H1 (cell line): ENCODE measurements around the gene CBFA2T2. TPM values are rescaled to one million over a fixed set of nuclear protein-coding genes. Genes with fewer than 3 reads are reported as not detected.

Source experiments
- CTCF ChIA-PET: fragments of 300-600 bp; sonication (Branson Sonifier 250); formaldehyde crosslinking; loops from one replicate; lab custom pipeline; 2021; ENCODE audit not compliant: partially characterized antibody; lab: Charles Lee
- POLR2A ChIA-PET: fragments of 300-600 bp; sonication (Branson Sonifier 250); formaldehyde crosslinking; loops from one replicate; lab custom pipeline; 2021; ENCODE audit warnings: inconsistent platforms; ENCODE audit not compliant: partially characterized antibody; lab: Charles Lee
- DNase-seq, 2 experiments: peaks; one replicate each; pipeline versions ENCODE4 v3.0.0 to v3.0.0-alpha.2; 2010 to 2022; ENCODE audit warnings: low spot score in 2 of 2, low read depth in 1 of 2, mixed read lengths in 1 of 2
- FAIRE-seq: peaks from 2 replicates; lab custom pipeline; 2011; peaks lifted over from hg19 to GRCh38; lab: Jason Lieb, UNC
- H2AFZ ChIP-seq: 2 replicates; pipeline ENCODE4 v1.8.1; 2012; ENCODE audit warnings: low read length, inconsistent platforms
- H2AK5ac ChIP-seq: 2 replicates; pipeline ENCODE4 v1.6.1; 2013; ENCODE audit warnings: low read depth, low read length
- H2BK120ac ChIP-seq: replicated peaks from 2 replicates; pipeline ENCODE3; 2013; ENCODE audit warnings: low read depth, low read length, inconsistent platforms
- H2BK12ac ChIP-seq: 2 replicates; pipeline ENCODE4 v1.6.1; 2013; ENCODE audit warnings: low read depth, low read length
- H2BK15ac ChIP-seq: 2 replicates; pipeline ENCODE4 v1.6.1; 2013; ENCODE audit warnings: low read length
- H2BK20ac ChIP-seq: 2 replicates; pipeline ENCODE4 v1.6.1; 2013; ENCODE audit warnings: low read length
- H2BK5ac ChIP-seq: 2 replicates; pipeline ENCODE4 v1.6.1; 2013; ENCODE audit warnings: low read depth, low read length
- H3K14ac ChIP-seq: 2 replicates; pipeline ENCODE4 v1.6.1; 2013; ENCODE audit warnings: inconsistent platforms; ENCODE audit not compliant: insufficient read length
- H3K18ac ChIP-seq: 2 replicates; pipeline ENCODE4 v1.6.1; 2013; ENCODE audit warnings: low read length; ENCODE audit errors: extremely low read depth
- H3K23ac ChIP-seq: 2 replicates; pipeline ENCODE4 v1.6.1; 2013; ENCODE audit warnings: inconsistent platforms; ENCODE audit not compliant: insufficient read length
- H3K23me2 ChIP-seq: 2 replicates; pipeline ENCODE4 v1.6.1; 2013; ENCODE audit warnings: low read depth, low read length
- H3K27ac ChIP-seq: 2 replicates; pipeline ENCODE4 v1.6.1; 2011; ENCODE audit warnings: low read depth, low read length, inconsistent platforms
- H3K27me3 ChIP-seq, 4 experiments: replicated peaks in 1 of 4; 1 replicate in 1 of 4; 2 replicates in 3 of 4; pipeline versions ENCODE4 v1.6.1 to v1.8.1; 2011 to 2013; ENCODE audit warnings: low read length in 3 of 4, mild to moderate bottlenecking in 3 of 4, inconsistent platforms in 2 of 4, mixed read lengths in 2 of 4, moderate library complexity in 1 of 4; ENCODE audit not compliant: control insufficient read depth in 3 of 4, insufficient read depth in 3 of 4; ENCODE audit errors: extremely low read depth in 1 of 4
- H3K36me3 ChIP-seq, 4 experiments: 2 replicates each; pipeline versions ENCODE4 v1.6.1 to v1.8.1; 2011 to 2013; ENCODE audit warnings: mild to moderate bottlenecking in 4 of 4, low read length in 3 of 4, moderate library complexity in 2 of 4, control low read depth in 1 of 4, inconsistent platforms in 1 of 4; ENCODE audit not compliant: insufficient read depth in 4 of 4, control insufficient read depth in 2 of 4
- H3K4ac ChIP-seq: replicated peaks from 2 replicates; pipeline ENCODE3; 2013; ENCODE audit warnings: low read length, low read depth, mixed read lengths, inconsistent platforms; ENCODE audit not compliant: insufficient read length
- H3K4me1 ChIP-seq, 4 experiments: replicated peaks in 1 of 4; 1 replicate in 1 of 4; 2 replicates in 3 of 4; pipeline versions ENCODE4 v1.6.1 to v1.8.1; 2011 to 2013; ENCODE audit warnings: low read length in 3 of 4, inconsistent platforms in 2 of 4, mixed read lengths in 1 of 4; ENCODE audit not compliant: insufficient read depth in 4 of 4, control insufficient read depth in 3 of 4
- H3K4me2 ChIP-seq, 2 experiments: 2 replicates each; pipeline versions ENCODE4 v1.6.1 to v1.8.1; 2011 to 2013; ENCODE audit warnings: low read depth in 2 of 2, low read length in 2 of 2, control low read depth in 1 of 2, inconsistent platforms in 1 of 2, mild to moderate bottlenecking in 1 of 2; ENCODE audit not compliant: insufficient read depth in 1 of 2
- H3K4me3 ChIP-seq, 4 experiments: fragments of 200-600, 300-600 bp in 1 of 4; sonication (generic), shearing (Covaris generic), sonication (Bioruptor Twin) in 1 of 4; 2 replicates each; pipeline versions ENCODE4 v1.5.1 to v1.8.1; 2011 to 2016; ENCODE audit warnings: low read length in 4 of 4, low read depth in 3 of 4, control low read depth in 2 of 4, inconsistent platforms in 2 of 4, mild to moderate bottlenecking in 2 of 4, mixed read lengths in 1 of 4, moderate library complexity in 1 of 4; ENCODE audit not compliant: insufficient read depth in 2 of 4; ENCODE audit errors: extremely low read depth in 1 of 4
- H3K56ac ChIP-seq: replicated peaks from 2 replicates; pipeline ENCODE3; 2013; ENCODE audit warnings: low read depth, mild to moderate bottlenecking, mixed read lengths, low read length, inconsistent platforms; ENCODE audit not compliant: insufficient read length
- H3K79me1 ChIP-seq: 2 replicates; pipeline ENCODE4 v1.6.1; 2013; ENCODE audit warnings: low read depth, low read length, control low read depth
- H3K79me2 ChIP-seq, 2 experiments: 2 replicates each; pipeline versions ENCODE4 v1.6.1 to v1.8.1; 2012 to 2013; ENCODE audit warnings: low read length in 2 of 2, mild to moderate bottlenecking in 2 of 2, inconsistent platforms in 1 of 2; ENCODE audit not compliant: insufficient read depth in 2 of 2, control insufficient read depth in 1 of 2
- H3K9ac ChIP-seq, 4 experiments: replicated peaks in 1 of 4; 1 replicate in 1 of 4; 2 replicates in 3 of 4; pipeline versions ENCODE4 v1.6.1 to v1.8.1; 2011 to 2013; ENCODE audit warnings: low read depth in 3 of 4, low read length in 3 of 4, control low read depth in 2 of 4, mild to moderate bottlenecking in 2 of 4, moderate library complexity in 2 of 4, inconsistent platforms in 1 of 4; ENCODE audit errors: extremely low read depth in 1 of 4
- H3K9me3 ChIP-seq, 2 experiments: 2 replicates each; pipeline versions ENCODE4 v1.6.1 to v1.8.1; 2012 to 2013; ENCODE audit warnings: mild to moderate bottlenecking in 2 of 2, moderate library complexity in 2 of 2, control low read depth in 1 of 2, inconsistent platforms in 1 of 2, low read depth in 1 of 2, low read length in 1 of 2, mixed read lengths in 1 of 2; ENCODE audit not compliant: insufficient read depth in 2 of 2
- H4K20me1 ChIP-seq, 2 experiments: replicated peaks in 1 of 2; 2 replicates each; pipeline versions ENCODE3 to v1.8.1; 2011 to 2013; ENCODE audit warnings: inconsistent platforms in 2 of 2, low read length in 2 of 2, mild to moderate bottlenecking in 1 of 2; ENCODE audit not compliant: insufficient read depth in 2 of 2, control insufficient read depth in 1 of 2
- H4K5ac ChIP-seq: 2 replicates; pipeline ENCODE4 v1.6.1; 2013; ENCODE audit warnings: low read length, low read depth, mixed read lengths, inconsistent platforms; ENCODE audit not compliant: insufficient read length
- H4K8ac ChIP-seq: 2 replicates; pipeline ENCODE4 v1.8.0; 2013; ENCODE audit warnings: mild to moderate bottlenecking, moderate library complexity, low read length, inconsistent platforms; ENCODE audit not compliant: insufficient read depth; ENCODE audit errors: extremely low read depth
- H4K91ac ChIP-seq: replicated peaks from 2 replicates; pipeline ENCODE3; 2013; ENCODE audit warnings: low read length, mixed read lengths, inconsistent platforms; ENCODE audit not compliant: insufficient read length
- CREB1 ChIP-seq: IDR thresholded peaks from 2 replicates; pipeline ENCODE4 v1.6.1; 2012; ENCODE audit warnings: inconsistent platforms
- SAP30 ChIP-seq: fragments of 300-600 bp; sonication (generic); IDR thresholded peaks from 2 replicates; pipeline ENCODE4 v1.7.1; 2012; ENCODE audit warnings: low read length, moderate library complexity, mild to moderate bottlenecking, inconsistent platforms; ENCODE audit not compliant: insufficient read depth, insufficient replicate concordance
- TCF12 ChIP-seq: IDR thresholded peaks from 2 replicates; pipeline ENCODE4 v1.6.1; 2011; ENCODE audit warnings: low read depth, mild to moderate bottlenecking, low read length
- WGBS, 2 experiments: shearing (Covaris generic) in 1 of 2; methylation state at CpG; one replicate each; pipeline versions ENCODE4 v1.1.6 to v1.1.7; 2013 to 2015; ENCODE audit warnings: low lambda C conversion rate in 2 of 2, mixed read lengths in 2 of 2, inconsistent platforms in 1 of 2, low coverage in 1 of 2, missing lambda C conversion rate in 1 of 2; ENCODE audit not compliant: insufficient replicate concordance in 2 of 2, insufficient coverage in 1 of 2, insufficient read length in 1 of 2; ENCODE audit errors: extremely low coverage in 1 of 2, missing lambda C conversion rate in 1 of 2; 5-methylcytosine and 5-hydroxymethylcytosine counted together
- polyA plus RNA-seq, 7 experiments: library from polyadenylated mRNA; depleted of rRNA in 3 of 7; stranded (reverse) in 5 of 7; unstranded in 2 of 7; fragments of >200 nt in 5 of 7; fragments of 200-250 nt in 2 of 7; gene quantifications; 1 replicate in 5 of 7; 2 replicates in 1 of 7; 4 replicates in 1 of 7; pipeline versions ENCODE4 v1.2.1 to v1.2.3, GENCODE V29; 2011 to 2013; ENCODE audit warnings: missing spikeins in 2 of 7, mixed read lengths in 2 of 7
- total RNA-seq: library from RNA; stranded (reverse); fragmentation: NEBNext Ultra II Directional; extraction: Animal tissue kit (Norgen Biotek cat#: 25700); gene quantifications from 2 replicates; pipeline ENCODE4 v1.2.1, GENCODE V29; 2021

The CBFA2T2 gene
- total and polyA plus RNA-seq, 2 of the 8 experiments (the other 6 are each of a cell fraction or from before 2014, with no cell fraction given), result 11.6 to 12.9 TPM

- Histone ChIP-seq H3K4me1 (peaks cover 0 to 3% (median 0%) of the 10 kb centered on the region in 4 experiments; a peak in 1 of 7 replicates), H3K4me3 (no peak overlapping the region), H3K4me2 (no peak overlapping the region), H2AFZ (no peak overlapping the region), H2BK20ac (no peak overlapping the region), H3K27ac (no peak overlapping the region), H3K79me2 (no peaks in the 10 kb centered on the region), H3K14ac (no peak overlapping the region), H4K5ac (no peak overlapping the region), H3K23ac (no peak overlapping the region), H3K9me3 (no peaks in the 10 kb centered on the region), H3K56ac (no peak overlapping the region), H2BK5ac (no peak overlapping the region), H3K36me3 (no peaks in the 10 kb centered on the region), H3K79me1 (no peaks in the 10 kb centered on the region), H4K20me1 (no peaks in the 10 kb centered on the region), H3K9ac (no peak overlapping the region), H4K8ac (no peak overlapping the region), H2BK12ac (no peak overlapping the region), H2AK5ac (no peak overlapping the region), H2BK120ac (no peak overlapping the region), H3K23me2 (no peaks in the 10 kb centered on the region), H3K18ac (no peak overlapping the region), H2BK15ac (no peak overlapping the region), H3K27me3 (no peaks in the 10 kb centered on the region), H3K4ac (no peak overlapping the region), H4K91ac (no peak overlapping the region)
- FAIRE-seq (no peak), DNase-seq (no peak)
- no peak for TF ChIP-seq TCF12
- TF ChIP-seq CREB1, result no peak
- TF ChIP-seq SAP30, result no peak
- POLR2A ChIA-PET, result interaction anchor here (0.7 kb wide), 1 partner anchor 120 kb away, joined by 3 read pairs; no protein-coding TSS in a partner anchor
- 98% methylated on average over 3 of the region's 3 CpGs; no CpG with 5 or more reads in 1 of the 2 experiments for WGBS, 2 experiments
- CTCF ChIA-PET, result interaction anchor here (0.7 to 2.5 kb wide), 2 partner anchors 9 to 49 kb away, joined by 4 to 7 read pairs; no protein-coding TSS in a partner anchor
Observed at GRCh38 chr20:33466303-33466646, 23.6 kb upstream of the CBFA2T2 start.
